NCI-H460 (cell line): Measurements from ENCODE around the gene LTBP3. TPM values are rescaled to one million over a fixed set of nuclear protein-coding genes. Genes with fewer than 3 reads are reported as not detected.

Experiments
- DNase-seq: peaks from one replicate; pipeline ENCODE4 v3.0.0-alpha.2; 2016; ENCODE audit warnings: low read depth; ENCODE audit errors: extremely low read depth
- total RNA-seq: library from RNA; depleted of rRNA; stranded (reverse); fragments of >200 nt; shearing (Covaris generic); gene quantifications from 2 replicates; pipeline ENCODE4 v1.2.3, GENCODE V29; 2014

The LTBP3 gene
- total RNA-seq, 1 experiment from 2014 or later = 13.9 TPM

- DNase-seq = peak; percentile 51
These were observed 2.4 kb downstream of the LTBP3 start for GRCh38 chr11:65555693-65556231.

- no peak for DNase-seq
These were observed 3.2 kb downstream of the LTBP3 start for GRCh38 chr11:65554842-65555430.

GRCh38 chr11:65554057-65554818 is 3.9 kb downstream of the LTBP3 start:
- DNase-seq = no peak

- DNase-seq = no peak
These were observed 4.7 kb downstream of the LTBP3 start for GRCh38 chr11:65553301-65554001.

GRCh38 chr11:65552388-65552951 is 5.7 kb downstream of the LTBP3 start:
- no peak for DNase-seq

- DNase-seq = no peak
These were observed 6.4 kb downstream of the LTBP3 start for GRCh38 chr11:65551572-65552387.

GRCh38 chr11:65549096-65549495 is 9.1 kb downstream of the LTBP3 start:
- no peak for DNase-seq

GRCh38 chr11:65548395-65548794 is 9.8 kb downstream of the LTBP3 start:
- DNase-seq = no peak

- DNase-seq = no peak
These were observed 10.6 kb downstream of the LTBP3 start for GRCh38 chr11:65547446-65548125.

- DNase-seq = no peak
These were observed 11.8 kb downstream of the LTBP3 start for GRCh38 chr11:65546217-65546958.

GRCh38 chr11:65545853-65546216 is 12.3 kb downstream of the LTBP3 start:
- DNase-seq = no peak

GRCh38 chr11:65542738-65543390 is 15.3 kb downstream of the LTBP3 start:
- DNase-seq = no peak

- no peak for DNase-seq
These were observed 16.8 kb downstream of the LTBP3 start for GRCh38 chr11:65541093-65541982.

GRCh38 chr11:65540290-65541092 is 17.7 kb downstream of the LTBP3 start:
- DNase-seq = peak; percentile 79

GRCh38 chr11:65539744-65540289 is 18.3 kb downstream of the LTBP3 start:
- DNase-seq = no peak
